22Rv1 (cell line): Measurements from ENCODE around the gene GVQW3.

Experiments
- CTCF ChIP-seq: fragments of 450-650 bp; IDR thresholded peaks from 2 replicates; pipeline ENCODE4 v1.5.1; 2017; ENCODE audit warnings: mild to moderate bottlenecking
- ZFX ChIP-seq: fragments of 450-650 bp; IDR thresholded peaks from 2 replicates; pipeline ENCODE4 v1.6.1; 2017; ENCODE audit warnings: antibody characterized with exemption, borderline replicate concordance

- TF ChIP-seq CTCF (no peak), ZFX (no peak)
These were observed 14.2 kb downstream of the GVQW3 start for GRCh38 chr11:76395296-76395695.
